Effector CD4-positive, alpha-beta T cell (primary cell): ENCODE results near the gene AMPD3.

Experiments used
- DNase-seq: peaks from one replicate; pipeline ENCODE4 v3.0.0-alpha.2; 2020

The AMPD3 gene

DNA sequence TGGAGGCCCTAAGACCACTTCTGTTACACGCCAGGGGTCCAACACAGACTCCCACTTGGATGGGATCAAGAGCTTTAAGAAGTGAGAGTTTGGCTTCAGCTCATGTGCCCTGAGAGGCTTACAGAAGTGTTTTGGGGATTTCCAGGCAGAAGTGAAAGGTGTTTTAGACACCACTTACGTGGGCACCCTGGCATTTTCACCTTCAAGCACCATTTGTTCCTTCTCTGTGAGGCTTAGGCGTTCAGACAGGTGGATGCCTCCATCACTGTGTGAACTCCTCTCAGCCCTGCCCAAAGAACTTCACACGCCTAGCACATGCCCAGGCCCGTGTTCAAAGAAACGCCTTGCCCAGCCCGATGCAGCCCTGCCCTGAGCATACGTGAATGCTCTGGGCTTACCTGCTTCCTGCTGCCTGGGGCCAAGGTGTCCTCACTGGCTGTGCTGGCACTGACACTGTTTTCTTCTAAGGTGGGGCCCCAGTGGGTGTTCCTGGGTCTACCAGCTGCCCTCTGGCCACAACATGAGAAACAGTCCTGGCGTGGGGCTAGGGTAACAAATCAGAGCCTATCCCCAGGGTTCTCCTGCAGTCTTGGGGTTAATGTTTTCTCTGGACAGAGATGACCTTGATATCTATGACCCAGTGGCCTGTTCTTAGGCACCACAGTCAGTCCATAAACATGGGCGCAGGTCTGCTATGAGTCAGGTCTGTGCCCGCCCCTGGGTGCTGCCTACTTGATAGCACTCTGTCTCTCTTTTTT, 34.0 kb downstream of the AMPD3 start:
- no peak for DNase-seq

DNA sequence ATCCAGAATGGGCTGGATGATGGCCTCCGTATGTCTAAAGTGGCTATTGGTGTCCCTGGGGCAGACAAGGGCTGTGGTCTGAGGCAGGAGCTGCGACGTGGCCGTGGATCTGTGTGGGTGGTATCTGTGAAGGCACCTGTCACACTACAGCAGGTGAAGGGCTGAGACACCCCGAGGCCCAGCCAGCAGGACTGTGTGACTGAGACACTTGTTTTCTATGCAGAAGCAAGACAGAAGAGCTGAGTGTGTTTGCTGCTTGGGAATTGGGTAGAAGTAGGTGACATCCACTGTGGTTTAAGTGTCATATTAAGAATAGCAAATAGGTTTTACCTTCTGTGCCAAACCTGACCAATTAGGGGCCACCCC, 35.0 kb downstream of the AMPD3 start:
- DNase-seq: no peak

DNA sequence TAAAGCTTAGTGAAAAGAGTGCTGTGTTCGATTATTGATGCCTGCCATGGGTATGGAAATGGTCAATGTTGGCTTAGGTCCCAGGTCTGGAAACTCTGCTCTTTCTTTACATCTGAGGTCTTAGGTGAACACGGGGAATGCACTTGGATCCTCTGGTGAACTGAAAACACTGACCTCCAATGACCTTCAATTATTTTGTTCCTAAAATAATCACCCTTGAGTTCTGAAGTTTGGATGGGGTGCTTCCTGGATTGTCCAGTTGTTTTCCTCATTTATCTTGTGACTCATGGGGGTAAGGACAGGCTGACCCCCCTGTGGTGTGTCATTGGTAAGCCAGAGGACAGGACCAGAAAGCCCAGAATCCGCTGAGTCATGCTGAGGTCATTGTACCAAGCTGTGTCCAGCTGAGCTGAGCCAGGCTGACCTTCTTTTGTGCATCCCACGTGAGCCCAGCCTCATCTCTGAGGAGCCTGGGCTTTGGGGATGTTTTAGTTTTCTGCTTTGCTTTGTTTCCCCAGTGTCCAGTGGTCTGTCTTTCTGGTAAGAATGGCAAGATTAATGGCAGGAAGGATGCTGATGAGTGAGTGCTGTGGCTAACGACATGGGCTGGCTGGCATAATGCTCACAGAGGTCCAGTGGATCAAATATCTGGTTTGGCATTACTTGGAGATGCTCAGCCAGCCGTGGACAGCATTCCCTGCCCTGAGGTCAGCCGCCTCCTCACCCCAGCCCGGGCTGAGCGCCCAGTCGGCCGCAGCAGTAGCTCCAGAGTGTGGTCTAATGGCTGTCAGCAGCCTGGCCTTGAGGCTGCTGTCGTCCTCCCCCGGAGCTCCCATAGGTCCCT, 35.6 kb downstream of the AMPD3 start:
- DNase-seq: no peak

DNA sequence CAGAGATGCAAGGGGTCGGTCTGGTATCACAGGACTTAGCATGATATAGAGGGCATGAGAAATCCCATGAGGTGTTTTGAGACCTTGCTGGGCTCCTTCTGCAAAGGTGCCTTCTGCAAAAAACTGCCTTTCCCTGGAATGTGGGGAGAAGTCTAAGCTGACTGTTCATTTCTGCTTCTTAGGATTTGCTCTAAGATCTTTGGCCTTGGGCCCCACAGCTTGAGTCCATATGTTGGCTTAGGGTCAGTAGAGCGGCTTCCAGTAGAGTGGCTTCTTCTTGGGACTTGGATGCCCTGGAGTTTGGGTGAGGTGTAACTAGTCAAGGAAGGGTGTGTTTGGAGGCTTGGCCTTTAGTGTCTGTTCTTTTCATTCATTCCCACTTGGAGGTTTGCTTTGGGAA, 37.0 kb downstream of the AMPD3 start:
- no peak for DNase-seq

DNA sequence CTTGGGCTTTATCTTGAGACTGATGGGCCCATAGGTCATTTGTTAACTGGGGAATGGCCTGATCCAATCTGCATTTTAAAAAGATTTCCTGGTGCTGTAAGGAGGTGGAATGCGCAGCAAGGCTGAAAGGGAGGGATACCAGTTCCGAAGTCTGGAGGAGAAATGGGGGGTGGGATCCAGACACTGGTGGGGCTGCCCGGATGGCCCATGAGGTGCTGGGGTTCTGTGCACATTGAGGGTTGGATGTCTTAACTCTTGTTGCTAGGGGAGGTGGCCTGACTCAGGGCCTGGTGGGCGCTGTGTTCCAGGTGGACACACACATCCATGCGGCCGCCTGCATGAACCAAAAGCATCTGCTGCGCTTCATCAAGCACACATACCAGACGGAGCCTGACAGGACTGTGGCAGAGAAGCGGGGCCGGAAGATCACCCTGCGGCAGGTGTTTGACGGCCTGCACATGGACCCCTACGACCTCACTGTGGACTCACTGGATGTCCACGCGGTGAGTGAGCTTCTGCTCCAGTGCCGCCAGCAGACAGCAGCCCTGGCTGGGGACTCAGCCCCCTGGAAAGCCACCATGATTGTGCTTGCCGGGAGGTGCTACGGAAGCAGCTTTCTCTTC, 38.1 kb downstream of the AMPD3 start:
- DNase-seq: no peak

DNA sequence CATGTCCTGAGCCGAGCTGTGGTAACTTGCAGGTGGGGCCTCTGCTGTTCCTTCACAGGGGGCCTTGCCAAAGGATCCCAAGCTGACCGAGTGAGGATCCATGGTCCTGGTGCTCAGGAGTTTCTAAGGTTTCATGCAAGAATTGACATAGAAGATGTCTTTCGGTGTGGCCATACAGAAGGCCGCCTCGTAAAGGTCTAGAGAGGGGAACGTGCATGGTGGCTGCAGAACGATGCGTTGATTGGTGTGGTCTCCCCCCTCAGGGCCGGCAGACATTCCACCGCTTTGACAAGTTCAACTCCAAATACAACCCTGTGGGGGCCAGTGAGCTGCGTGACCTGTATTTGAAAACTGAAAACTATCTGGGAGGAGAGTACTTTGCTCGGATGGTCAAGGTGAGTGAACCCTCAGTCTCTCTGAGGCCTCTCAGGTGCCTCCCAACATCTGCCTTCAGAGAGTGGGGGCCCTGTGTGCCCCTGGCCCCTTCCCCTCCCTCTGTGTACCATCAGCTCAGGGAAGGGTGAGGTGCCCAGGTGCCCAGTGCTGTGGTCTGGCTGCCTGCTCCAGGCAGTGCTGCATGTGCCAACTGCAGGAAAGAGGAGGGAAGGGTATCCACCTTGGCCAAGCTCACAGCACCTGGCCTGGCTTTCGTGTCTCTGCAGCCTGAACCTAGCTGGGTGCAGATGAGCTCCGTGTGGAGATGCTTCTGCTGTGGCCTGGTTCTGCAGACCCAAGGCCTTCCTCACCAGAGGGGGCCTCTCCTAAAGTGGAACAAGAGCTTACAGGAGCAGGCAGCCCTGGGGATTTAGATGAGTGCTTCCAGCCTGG, 39.8 kb downstream of the AMPD3 start:
- DNase-seq: no peak

DNA sequence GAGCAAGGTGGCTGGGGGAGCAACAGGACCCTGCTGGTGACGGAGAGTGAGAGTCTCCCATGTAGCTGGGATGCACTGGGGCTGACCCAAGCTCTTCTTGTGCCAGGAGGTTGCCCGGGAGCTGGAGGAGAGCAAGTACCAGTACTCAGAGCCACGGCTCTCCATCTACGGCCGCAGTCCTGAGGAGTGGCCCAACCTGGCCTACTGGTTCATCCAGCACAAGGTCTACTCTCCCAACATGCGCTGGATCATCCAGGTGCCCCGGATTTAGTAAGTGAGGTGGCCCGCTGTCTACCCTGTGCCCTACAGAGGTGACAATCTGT, 40.4 kb downstream of the AMPD3 start:
- no peak for DNase-seq

DNA sequence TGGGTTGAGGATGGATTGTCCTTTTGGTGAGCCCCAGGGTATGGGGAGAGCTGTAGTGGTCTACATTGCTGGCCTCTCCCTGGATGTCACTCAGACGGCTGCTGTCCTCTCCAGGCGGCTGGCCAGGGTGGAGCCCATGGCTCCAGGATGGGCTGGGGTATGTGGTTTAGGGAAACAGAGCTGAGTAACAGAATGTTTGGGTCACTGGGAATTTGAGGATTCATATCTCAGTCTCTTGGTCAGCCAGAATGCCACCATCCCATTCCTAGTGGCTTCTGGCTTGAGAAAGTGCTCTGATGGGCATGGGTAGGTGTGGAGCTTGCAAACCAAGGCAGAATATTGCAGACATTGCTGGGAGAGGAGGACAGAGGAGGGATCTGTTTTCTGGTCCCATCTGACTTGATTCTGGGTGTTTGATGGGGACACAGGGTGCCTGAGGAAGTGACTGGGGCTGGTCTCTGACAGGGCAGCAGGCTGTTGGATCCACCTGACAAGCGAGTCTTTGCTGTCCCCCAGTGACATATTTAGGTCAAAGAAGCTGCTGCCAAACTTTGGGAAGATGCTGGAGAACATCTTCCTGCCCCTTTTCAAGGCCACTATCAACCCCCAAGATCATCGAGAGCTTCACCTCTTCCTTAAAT, 41.4 kb downstream of the AMPD3 start:
- DNase-seq: no peak

DNA sequence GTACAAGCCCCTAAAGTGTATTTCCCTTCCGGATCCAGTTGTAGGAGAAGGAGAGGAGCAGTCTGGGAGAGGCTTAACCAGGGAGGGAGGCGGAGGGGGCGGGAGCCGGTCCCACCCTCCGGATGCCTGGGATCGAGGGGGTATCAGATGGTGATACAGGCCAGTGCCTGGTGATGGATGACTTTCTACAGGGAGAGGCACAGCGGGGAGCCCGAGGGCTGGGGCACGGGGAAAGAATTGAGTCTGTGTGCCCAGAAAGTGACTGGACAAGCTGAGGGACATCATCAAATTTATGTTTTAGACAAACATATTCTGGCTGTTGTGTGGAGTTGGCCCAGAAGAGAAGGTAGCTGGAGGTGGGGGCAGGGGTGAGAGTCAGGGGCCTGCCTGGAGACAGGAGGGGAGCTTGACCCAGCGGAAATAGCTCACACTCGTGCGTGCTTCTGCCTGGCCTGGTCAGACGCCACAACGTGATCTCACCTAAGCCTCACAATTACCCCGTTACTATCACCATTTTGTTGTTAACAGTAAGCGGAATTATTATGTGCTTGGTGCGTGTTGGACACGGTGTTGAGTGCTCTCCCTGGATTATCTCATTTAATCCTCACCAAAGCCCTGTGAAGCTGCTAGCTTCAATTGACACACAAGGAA, 42.4 kb downstream of the AMPD3 start:
- DNase-seq: no peak

DNA sequence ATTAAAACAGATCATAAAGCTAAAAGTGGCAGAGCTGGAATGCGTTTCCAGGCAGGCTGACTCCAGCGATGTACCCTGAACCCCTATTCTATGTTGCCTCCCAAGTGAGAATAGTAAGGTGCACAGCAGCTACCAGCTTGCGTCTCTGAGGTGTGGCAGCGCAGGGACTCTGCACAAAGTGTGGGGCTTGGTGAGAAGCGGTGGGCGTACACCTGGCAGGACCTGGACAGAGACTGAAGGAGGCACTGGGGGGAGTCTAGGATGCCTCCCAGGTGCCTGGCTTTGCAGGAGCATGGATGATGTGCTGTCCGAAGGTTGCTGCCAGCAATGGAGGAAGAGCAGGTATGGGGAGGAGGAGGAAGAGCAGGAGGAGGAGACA, 42.9 kb downstream of the AMPD3 start:
- no peak for DNase-seq

DNA sequence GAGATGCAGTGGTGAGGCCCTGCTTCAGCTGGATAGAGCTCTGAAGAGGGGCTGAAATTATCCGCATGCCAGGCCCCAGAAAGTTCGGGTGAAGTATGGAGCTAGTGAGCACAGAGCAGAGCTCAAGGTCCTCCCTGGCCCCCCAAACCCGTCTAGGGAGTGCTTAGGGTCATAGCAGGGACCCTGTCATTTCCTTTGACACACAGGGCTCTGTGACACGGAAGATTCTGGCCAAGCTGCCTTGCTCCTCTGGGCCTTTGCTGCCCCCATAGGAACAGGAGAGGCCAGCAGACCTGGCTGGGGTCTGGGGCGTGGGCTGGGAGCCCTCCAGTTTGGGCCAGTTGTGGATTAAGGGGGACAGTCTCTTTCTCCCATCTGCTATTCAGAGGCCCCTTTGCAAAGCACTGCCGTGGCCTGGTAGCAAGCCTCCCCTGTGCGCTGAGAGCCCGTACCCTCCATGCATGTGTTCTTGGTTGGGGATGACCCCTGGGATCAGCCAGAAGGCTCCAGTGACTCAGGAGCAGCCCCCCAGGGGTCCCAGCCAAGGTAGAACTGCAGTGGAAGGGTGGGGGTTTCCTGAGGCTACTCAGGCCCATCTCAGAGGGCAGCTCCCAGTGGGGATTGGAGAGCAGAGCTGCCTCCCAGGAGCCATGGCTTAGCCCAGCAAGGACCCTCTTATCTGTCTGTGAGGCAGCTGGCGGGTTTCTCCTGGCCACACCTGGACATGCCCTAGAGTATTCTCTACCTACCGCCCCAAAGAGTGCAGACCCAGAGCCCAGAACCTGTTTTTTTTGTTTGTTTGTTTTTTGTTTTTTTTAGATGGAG, 43.6 kb downstream of the AMPD3 start:
- no peak for DNase-seq

DNA sequence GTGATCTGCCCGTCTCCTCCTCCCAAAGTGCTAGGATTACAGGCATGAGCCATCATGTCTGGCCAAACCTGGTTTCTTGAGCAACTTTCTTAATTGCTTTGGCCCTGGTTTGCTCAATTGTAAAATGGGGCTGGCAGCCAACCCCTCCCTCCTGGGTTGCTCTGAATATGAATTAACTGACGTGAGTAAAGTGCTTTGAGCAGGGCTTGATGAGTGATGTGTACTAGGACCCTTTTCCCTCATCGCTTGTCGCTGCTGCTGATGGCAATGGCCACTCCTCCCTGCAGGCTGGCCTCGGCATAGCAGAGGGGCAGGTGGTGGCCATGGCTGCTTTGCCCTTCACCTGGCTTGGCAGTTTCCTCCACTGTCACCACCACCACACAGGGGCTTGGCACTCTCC, 44.4 kb downstream of the AMPD3 start:
- DNase-seq: no peak

DNA sequence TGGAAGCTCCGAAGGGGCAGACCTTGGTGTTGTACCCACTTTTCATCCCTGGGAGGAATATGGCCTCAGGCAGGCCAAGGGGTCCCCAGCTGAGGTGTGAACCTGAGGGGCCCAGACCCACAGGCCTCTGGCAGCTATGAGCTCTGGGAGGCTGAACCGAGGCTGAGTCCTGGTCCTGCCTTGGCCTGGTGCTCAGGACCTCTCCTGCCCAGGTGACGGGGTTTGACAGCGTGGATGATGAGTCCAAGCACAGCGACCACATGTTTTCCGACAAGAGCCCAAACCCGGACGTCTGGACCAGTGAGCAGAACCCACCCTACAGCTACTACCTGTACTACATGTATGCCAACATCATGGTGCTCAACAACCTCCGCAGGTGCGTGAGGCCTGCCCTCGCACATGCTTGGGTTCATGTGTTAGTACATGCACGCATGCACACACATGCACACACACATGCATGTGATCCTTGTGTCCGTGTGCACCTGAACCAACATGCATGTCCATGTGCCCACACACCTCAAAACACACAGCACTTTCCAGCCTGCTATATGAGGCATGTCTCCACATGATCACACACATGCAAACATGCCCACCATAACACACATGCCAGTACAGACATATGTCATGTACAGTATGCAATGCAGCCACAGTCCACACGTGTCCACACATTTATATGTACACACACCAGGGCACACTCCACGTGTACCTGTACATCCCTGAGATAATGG, 45.0 kb downstream of the AMPD3 start:
- DNase-seq: no peak

DNA sequence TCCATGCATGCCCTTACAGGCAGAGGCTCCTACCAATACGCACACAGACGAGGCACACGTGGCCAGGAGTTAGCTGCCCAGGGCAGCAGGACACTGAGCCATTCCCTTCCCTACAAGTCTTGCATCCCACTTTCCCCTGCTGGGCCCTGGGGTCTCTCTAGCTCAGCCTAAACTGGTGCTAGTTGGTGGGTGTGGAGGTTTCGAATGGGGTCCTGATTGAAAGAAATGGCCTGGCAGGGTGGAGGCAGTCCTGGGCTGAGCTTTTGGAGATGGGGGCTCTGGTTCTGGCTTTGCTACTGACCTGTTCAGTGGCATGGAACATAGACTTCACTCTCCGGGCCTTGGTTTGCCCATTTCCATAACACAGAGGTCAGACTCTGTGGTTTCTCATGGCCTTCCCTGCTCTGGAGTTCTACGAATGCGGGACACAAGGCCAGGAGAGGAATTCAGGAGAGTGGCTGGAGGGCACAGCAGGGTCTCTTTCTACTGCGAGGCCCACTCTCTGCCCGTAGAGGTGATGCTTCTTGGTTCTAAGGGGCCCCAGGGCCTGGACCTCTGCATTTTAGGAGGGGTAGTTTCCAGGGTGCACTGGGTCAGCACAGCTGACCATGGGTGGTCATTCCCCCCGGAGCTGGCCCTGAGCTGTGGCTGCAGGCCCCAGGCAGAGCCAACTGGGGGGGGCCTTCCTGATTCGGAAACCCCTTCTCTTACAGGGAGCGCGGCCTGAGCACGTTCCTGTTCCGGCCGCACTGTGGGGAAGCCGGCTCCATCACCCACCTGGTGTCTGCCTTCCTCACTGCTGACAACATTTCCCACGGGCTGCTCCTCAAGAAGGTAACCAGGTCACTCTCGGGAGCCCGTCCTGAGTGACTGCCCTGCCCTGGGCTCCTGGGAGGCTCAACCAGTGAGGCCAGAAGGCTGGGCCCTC, 46.0 kb downstream of the AMPD3 start:
- DNase-seq: no peak

DNA sequence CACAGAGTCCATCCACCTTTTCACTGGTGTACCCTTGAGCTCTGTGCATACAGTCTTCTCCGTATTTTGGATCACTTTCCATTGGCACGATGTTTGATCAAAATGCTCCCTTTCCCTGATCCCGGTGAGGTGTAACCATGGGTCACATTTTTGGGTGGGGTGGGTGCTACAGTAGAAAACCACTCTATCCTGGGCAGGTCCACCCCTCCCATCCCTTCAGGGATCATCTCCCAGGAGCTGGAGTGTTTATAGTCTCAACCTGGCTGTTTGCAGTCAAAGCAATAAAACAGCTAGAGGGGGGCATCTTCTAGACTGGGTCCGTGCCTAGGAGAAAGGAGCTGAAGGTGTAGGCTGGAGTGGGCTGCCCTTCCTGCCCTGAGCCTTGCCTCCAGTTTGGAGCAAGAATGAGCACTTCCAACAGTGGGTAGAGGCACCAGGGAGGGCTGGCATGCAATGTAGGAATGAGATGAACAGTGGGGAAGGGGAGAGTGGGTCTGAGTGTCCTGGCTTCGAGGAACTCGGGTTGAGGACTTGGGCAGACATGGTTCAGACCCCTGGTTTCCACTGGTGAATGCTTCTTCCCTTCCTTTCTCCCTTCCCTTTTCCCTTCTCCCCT, 47.1 kb downstream of the AMPD3 start:
- no peak for DNase-seq

DNA sequence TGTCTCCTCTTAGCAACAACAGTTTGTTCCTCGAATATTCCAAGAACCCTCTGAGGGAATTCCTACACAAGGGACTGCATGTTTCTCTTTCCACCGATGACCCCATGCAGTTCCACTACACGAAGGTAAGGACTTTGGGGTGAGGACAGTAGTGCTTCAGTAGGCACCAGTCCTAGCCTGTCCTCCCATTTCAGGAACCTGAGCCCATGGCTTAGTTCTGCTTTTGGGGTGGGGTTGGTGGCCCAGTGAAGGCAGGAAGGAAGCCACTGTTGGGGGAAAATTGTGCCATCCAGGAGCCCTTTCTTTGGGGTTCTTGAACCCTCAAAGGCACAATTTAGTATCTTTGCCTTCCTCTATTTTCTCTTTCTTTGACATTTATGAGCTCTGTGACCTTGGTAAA, 47.7 kb downstream of the AMPD3 start:
- DNase-seq: no peak

DNA sequence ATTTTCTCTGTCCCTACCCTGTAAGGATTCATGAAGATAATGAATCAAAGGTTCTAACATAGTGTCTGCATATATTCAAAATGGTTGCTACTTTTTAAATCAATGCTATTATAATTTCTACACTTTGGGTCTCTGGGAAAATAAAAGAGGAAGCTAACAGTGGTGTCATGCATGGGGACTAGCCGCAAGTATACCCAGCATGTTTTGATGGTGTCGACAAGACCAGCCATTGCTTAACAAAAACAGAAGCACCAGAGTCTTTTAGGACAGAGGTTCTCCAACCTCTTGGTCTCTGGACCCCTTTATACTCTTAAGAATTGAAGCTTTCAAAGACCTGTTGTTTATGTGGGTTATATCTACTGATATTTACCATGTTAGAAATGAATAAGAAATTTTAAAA, 48.2 kb downstream of the AMPD3 start:
- no peak for DNase-seq

DNA sequence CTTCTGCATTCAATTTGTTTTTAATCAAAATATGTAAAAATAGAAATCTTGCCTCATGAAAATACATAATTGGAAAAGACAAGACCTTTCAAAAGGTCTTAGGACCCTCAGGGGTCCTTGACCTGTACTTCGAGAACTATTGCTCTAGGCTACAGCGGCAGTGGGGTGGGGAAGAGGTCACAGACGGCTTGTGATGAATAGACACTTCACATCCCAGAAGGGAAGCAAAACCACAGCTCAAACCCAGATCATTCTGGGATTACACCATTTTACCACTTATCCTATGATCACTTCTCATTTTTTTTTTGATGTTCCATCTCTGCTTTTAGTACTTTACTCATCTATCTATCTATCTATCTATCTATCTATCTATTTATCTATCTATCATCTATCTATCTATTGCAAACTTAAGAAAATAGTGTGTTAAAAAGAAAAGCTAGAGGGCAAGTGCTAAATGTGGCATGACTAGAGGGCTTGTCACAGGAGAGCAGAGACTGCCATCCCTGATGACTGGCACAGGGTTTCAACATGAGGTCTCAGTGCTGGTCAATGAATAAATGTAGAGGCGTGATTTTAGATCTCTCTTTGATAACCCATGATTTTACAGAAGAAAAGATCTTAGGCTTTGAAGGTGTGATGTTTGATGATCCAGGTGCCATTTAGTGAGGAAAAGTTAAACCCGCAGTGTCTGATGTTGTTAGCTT, 48.9 kb downstream of the AMPD3 start:
- DNase-seq: no peak
